ENCODE measurements around the gene NKD2. TPM values are rescaled to one million over a fixed set of nuclear protein-coding genes. Genes with fewer than 3 reads are reported as not detected.

Gene NKD2
- polyA plus RNA-seq, 1 donor (not counting 4 experiments of a cell fraction or from before 2014, with no cell fraction given) = not detected

DNA sequence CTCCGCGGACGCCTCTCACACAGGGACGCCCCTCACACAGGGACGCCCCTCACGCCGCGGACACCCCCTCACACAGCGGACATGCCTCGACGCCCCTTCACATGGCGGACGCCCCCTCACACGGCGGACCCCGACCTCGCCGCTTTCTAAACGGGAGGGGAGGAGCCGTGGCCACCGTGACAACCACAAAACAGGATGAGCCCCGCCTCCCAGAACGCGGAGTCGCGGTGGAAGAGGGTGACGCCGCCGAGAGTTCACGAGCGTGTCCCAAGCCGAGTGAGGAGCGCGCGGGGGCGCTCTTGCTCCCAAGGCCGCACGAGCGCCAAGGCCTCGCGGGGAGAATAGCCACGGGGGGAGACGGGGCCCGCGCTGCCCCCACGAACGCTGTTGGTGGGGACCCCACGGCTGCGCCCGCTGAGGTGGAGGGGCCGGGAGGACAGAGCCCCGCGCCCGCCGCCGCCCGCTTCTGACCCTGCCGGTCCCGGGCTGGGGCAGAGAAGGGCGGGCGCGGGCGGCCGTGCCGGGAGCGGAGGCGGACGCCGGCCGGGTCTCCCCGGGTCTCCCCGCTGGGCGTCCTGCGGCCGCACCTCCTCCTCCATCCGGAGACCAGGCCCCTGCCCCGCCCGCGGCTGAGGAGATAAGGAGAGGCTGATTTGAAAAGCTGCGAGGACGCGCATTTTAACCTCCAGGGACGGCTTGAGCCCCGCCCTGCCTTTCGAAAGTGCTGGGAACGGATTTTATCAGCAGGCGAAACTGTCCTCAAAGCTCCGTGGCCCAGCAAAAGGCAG, 3.9 kb upstream of the NKD2 start:
- H3K79me2 ChIP-seq (ENCODE audit: control insufficient read depth, insufficient read depth, low read length) = no peaks in the 10 kb centered on the region
- TF ChIP-seq, protein P1, sequence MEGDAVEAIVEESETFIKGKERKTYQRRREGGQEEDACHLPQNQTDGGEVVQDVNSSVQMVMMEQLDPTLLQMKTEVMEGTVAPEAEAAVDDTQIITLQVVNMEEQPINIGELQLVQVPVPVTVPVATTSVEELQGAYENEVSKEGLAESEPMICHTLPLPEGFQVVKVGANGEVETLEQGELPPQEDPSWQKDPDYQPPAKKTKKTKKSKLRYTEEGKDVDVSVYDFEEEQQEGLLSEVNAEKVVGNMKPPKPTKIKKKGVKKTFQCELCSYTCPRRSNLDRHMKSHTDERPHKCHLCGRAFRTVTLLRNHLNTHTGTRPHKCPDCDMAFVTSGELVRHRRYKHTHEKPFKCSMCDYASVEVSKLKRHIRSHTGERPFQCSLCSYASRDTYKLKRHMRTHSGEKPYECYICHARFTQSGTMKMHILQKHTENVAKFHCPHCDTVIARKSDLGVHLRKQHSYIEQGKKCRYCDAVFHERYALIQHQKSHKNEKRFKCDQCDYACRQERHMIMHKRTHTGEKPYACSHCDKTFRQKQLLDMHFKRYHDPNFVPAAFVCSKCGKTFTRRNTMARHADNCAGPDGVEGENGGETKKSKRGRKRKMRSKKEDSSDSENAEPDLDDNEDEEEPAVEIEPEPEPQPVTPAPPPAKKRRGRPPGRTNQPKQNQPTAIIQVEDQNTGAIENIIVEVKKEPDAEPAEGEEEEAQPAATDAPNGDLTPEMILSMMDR (optimal IDR thresholded peaks at IDR 0.05 in 1 of 3, IDR thresholded peaks at IDR 0.05 in 1 of 3, conservative IDR thresholded peaks at IDR 0.05 in 1 of 3; ENCODE audit: extremely low read depth in 1 of 3, insufficient read depth in 2 of 3, low read length in 3 of 3) = peak in 1 of 3 experiments; percentile 55
- no peak for TF ChIP-seq EZH2 (IDR thresholded peaks at IDR 0.05; ENCODE audit: low read length)
- dilution Hi-C loops (cut with MboI; ENCODE audit: extremely low pct_ligation_motif_present, low sequenced_read_pairs) = no loop called here
- peak overlapping the region; percentile 22 for H3K9ac ChIP-seq (ENCODE audit: control insufficient read depth, extremely low read depth, insufficient read depth, low read length)
- peak overlapping the region; percentile 35 to 46 (median 44) for H3K4me3 ChIP-seq (ENCODE audit: control insufficient read depth in 2 of 3, extremely low read depth in 1 of 3, insufficient read depth in 2 of 3, low read depth in 1 of 3, low read length in 3 of 3)
- H4K20me1 ChIP-seq (ENCODE audit: control insufficient read depth, extremely low read depth, insufficient read depth, low read length) = peaks cover 8% of the 10 kb centered on the region
- peak overlapping the region; percentile 65 for H3K4me2 ChIP-seq (ENCODE audit: control insufficient read depth, extremely low read depth, insufficient read depth, low read depth, low read length)
- no peaks in the 10 kb centered on the region for H3K9me3 ChIP-seq (ENCODE audit: control insufficient read depth, low read depth, low read length)
- peaks cover 83% of the 10 kb centered on the region for H3K27me3 ChIP-seq (ENCODE audit: control insufficient read depth, extremely low read depth, insufficient read depth, low read length)
- DNase-seq (ENCODE audit: low read depth, low spot score) = no peak
- H3K27ac ChIP-seq (ENCODE audit: control insufficient read depth, insufficient read depth, low read length) = no peak overlapping the region
- peaks cover 17% of the 10 kb centered on the region for H3K4me1 ChIP-seq (ENCODE audit: control insufficient read depth, extremely low read depth, insufficient read depth, low read length)
- no peaks in the 10 kb centered on the region for H3K9me1 ChIP-seq (ENCODE audit: control insufficient read depth, extremely low read depth, insufficient read depth, low read length)
- no peak for FAIRE-seq
- peak overlapping the region; percentile 46 for H2AFZ ChIP-seq (ENCODE audit: control insufficient read depth, low read length)
- H3K36me3 ChIP-seq (ENCODE audit: control insufficient read depth in 2 of 2, extremely low read depth in 1 of 2, insufficient read depth in 2 of 2, low read length in 2 of 2) = no peaks in the 10 kb centered on the region

DNA sequence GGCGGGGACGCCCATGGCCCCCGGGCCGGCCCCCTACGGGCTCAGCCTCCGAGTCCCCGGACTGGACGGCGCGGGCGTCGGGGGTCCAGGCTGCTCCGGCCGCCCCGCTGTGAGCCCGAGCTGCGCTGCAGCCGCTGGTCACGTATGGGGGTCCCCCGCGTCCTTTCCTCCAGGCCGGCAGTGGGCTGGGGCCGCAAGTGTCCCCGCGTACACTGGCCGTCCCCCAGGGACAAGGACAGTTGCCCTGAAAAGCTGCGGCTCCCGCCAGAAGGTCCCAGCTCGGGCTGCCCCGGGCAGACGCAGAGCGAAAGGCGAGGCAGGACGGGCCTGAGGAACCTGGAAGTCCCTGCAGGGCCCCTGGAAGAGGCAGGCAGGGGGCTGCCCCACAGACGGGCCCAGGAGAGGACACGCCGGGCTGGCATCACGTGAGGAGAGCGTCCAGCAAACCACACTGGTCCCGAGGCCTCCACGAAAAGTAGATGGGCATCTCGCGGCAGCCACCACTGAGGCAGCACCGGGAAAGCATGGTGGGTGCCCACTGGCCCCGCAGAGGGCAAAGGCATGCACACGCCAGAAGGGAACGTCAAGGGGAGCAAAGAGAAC, 3.3 kb upstream of the NKD2 start:
- peak overlapping the region; percentile 65 for H3K4me2 ChIP-seq (ENCODE audit: control insufficient read depth, extremely low read depth, insufficient read depth, low read depth, low read length)
- no peaks in the 10 kb centered on the region for H3K36me3 ChIP-seq (ENCODE audit: control insufficient read depth in 2 of 2, extremely low read depth in 1 of 2, insufficient read depth in 2 of 2, low read length in 2 of 2)
- TF ChIP-seq EZH2 (IDR thresholded peaks at IDR 0.05; ENCODE audit: low read length) = no peak
- TF ChIP-seq, protein P1 (optimal IDR thresholded peaks at IDR 0.05 in 1 of 3, IDR thresholded peaks at IDR 0.05 in 1 of 3, conservative IDR thresholded peaks at IDR 0.05 in 1 of 3; ENCODE audit: extremely low read depth in 1 of 3, insufficient read depth in 2 of 3, low read length in 3 of 3) = no peak
- H4K20me1 ChIP-seq (ENCODE audit: control insufficient read depth, extremely low read depth, insufficient read depth, low read length) = peaks cover 8% of the 10 kb centered on the region
- peaks cover 83% of the 10 kb centered on the region for H3K27me3 ChIP-seq (ENCODE audit: control insufficient read depth, extremely low read depth, insufficient read depth, low read length)
- no peaks in the 10 kb centered on the region for H3K79me2 ChIP-seq (ENCODE audit: control insufficient read depth, insufficient read depth, low read length)
- H3K27ac ChIP-seq (ENCODE audit: control insufficient read depth, insufficient read depth, low read length) = no peak overlapping the region
- dilution Hi-C loops (cut with MboI; ENCODE audit: extremely low pct_ligation_motif_present, low sequenced_read_pairs) = no loop called here
- H3K4me3 ChIP-seq (ENCODE audit: control insufficient read depth in 2 of 3, extremely low read depth in 1 of 3, insufficient read depth in 2 of 3, low read depth in 1 of 3, low read length in 3 of 3) = peak overlapping the region in 1 of 3 experiments; percentile 35
- H3K9ac ChIP-seq (ENCODE audit: control insufficient read depth, extremely low read depth, insufficient read depth, low read length) = no peak overlapping the region
- no peak for DNase-seq (ENCODE audit: low read depth, low spot score)
- H2AFZ ChIP-seq (ENCODE audit: control insufficient read depth, low read length) = no peak overlapping the region
- H3K4me1 ChIP-seq (ENCODE audit: control insufficient read depth, extremely low read depth, insufficient read depth, low read length) = peaks cover 17% of the 10 kb centered on the region
- H3K9me1 ChIP-seq (ENCODE audit: control insufficient read depth, extremely low read depth, insufficient read depth, low read length) = no peaks in the 10 kb centered on the region
- no peak for FAIRE-seq
- no peaks in the 10 kb centered on the region for H3K9me3 ChIP-seq (ENCODE audit: control insufficient read depth, low read depth, low read length)
